GM19025 (cell line): ENCODE measurements around the gene FLAD1.

Experiments
- ATAC-seq: cut with Tn5 transposase; IDR thresholded peaks from one replicate; pipeline ENCODE4 v1.9.1; 2021; ENCODE audit warnings: mild to moderate bottlenecking, low read depth, moderate library complexity; ENCODE audit not compliant: unreplicated experiment

Gene FLAD1

DNA sequence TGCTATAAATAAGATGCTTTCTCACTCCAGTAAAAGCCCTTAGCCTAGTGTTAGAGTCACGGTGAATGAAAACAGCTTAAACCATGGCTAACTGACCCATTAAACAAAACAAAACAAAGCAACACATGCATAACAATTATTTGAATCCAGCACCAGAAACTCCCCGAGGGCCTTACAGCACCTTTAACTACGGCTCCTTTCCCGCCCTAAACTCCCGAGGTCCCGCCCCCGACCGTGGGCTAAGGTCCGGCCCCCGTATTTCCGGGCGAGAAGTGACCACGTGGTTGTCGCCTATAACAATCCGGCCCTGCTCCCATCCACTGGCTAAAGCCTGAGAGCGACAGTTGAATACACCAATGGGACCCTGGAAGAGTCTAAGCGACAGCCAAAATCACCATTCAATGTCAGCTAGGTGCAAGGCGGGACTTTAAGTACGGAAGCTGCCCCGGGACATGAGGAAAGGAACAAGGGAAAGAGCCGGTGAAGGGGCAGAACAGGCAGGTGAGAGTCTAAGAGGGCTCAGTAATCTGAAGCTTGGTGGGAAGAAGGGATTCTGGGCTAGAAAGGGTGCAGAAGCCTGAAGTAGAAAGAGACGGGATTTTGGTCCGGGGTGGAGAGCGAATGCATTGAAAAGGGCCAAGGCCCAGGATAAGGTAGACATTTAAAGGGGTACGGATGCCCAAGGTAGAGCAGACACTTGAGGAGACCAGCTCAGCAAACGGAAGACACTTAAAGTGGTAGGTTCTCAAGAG is at the start of gene FLAD1:
TSS of gene FLAD1 (plus strand) at position 448 of the 752 bp plus-strand sequence. CDS start 351 bp downstream, outside the sequence.
- ATAC-seq = peak; percentile 99

DNA sequence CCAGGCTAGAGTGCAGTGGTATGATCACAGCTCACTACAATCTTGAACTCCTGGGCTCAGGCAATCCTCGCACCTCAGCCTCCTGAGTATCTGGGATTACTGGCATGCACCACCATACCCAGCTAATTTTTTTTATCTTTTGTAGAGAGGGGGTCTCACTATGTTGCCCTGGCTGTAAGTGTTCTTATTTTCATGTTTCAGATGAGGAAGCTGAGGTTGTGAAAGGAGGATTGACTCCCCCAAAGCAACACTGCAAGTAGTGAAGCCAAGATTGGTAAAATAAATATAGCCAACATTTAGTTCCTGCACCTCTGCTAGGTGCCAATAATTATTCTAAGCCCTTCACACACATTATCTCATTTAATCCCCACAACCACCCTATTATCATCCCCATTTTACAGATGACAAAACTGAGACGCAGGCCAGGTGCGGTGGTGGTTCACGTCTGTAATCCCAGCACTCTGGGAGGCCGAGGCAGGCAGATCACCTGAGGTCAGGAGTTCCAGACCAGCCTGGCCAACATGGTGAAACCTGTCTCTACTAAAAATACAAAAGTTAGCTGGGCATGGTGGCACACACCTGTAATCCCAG is 48.7 kb upstream of the FLAD1 start:
- no peak for ATAC-seq

DNA sequence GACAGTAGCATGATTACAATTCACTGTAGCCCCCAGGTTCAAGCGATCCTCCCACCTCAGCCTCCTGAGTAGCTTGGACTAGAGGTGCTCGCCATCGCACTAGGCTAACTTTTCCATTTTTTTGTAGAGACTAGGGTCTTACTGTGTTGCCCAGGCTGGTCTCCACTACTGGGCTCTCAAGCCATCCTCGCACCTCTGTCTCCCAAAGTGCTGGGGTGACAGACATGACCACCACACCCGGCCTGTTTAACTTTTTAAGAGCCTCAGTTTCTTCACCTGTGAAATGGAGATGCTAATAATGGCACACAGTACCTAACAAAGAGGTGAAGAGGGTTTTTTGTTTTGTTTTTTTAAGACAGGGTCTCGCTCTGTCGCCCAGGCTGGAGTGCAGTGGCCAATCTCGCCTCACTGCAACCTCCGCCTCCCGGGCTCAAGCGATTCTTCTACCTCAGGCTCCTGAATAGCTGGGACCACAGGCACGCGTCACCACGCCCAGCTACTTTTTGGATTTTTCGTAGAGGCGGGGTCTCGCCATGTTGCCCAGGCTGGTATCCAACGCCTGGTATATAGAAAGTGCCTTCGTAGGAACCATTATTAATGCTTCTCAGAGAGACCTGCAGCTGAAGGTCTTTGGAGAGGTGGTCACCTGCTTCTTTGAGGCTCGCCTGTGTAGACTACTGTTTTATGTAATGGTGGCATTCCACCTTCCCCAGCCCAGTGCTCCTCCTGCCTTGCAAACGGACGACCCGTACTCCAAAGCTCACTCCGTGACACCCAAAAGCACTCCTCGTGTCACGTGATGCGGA is 47.2 kb upstream of the FLAD1 start:
- ATAC-seq = no peak

DNA sequence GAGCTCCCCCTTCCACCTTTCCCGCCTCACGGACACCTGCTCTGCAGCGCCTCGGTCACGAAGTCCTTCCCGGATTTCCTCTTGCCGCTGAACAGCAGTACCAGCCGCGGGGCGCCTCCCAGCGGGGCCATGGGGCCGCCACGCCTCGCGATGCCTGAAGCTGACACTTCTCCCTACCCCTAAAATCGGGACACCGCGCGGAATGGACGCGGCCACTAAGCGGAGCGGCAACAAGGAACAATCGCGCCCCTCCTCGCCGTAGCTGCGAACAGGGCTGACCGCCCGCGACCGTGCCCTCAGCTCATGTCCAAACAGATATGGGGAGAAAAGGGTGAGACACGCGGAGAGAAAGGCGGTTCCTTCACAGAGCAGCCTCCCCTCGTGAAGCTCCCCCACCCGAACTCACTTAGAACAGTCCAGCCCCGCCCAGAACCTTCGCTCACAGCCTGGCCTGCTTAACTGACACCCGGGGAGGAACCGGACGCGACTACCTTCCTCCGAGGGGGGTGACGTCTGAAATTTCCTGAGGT is 46.5 kb upstream of the FLAD1 start, which contains the start of gene PMVK:
TSS of gene PMVK (minus strand) at position 165 of the 530 bp plus-strand sequence. CDS start at position 131, 34 bp downstream.
- ATAC-seq = peak; percentile 64

DNA sequence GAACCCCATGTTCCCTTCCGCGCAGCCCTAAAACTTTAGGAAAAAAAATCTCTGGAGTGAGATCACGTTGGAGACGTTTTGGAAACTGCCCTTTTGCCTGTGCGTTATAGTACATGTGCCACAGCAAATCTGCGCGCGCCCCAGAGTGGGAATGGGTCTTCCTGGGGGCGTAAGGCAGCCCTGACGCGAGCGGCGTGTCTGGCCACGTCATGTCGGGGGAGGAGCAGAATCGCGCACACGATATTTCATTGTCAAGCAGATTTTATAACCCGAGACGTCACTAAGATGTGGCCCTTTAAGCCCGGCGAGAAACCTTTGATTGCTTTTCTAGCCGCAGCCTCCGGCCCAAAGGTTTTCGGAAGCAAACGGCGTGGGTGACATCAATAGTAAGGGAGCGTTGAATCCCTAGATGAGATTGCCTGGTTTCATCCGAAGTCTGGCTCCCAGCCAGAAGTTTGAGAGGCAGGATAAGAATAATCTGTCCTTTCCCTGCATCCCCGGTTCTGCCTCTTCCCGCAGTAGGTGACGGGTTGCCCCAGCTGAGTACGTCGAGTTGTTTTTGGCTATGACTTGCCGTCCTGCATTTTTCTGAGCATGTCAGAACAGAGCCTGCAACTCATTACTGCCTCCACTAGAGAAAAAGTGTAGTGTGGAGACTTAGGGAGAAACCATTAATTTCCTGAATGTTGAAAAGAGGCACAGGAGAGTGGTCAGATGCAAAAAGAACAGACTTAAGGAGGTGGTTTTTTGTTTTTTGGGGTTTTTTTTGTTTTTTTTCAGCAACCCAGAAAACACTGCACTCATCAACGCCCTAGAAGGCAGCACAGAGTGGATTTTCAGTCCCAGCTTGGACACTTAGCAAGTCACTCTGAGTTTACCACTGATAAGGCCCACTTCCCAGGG is 45.8 kb upstream of the FLAD1 start:
- peak; percentile 47 for ATAC-seq

DNA sequence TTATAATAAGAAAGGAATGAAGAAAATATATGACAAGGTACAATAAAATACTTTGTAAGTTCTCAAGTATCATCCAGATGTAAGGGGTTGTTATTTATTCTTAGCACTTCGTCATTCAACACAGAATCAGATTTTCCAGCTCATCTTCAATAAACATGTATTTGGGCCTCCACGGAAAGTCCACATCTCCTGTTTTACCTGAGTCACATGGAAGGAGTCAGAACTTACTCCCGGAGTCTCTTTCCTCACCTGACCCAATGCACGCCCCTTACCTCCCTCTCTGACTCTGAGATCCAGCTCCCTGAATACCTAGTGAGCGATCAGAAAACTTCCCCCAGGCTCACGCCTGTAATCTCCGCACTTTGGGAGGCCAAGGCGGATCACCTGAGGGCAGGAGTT is 45.2 kb upstream of the FLAD1 start:
- no peak for ATAC-seq

DNA sequence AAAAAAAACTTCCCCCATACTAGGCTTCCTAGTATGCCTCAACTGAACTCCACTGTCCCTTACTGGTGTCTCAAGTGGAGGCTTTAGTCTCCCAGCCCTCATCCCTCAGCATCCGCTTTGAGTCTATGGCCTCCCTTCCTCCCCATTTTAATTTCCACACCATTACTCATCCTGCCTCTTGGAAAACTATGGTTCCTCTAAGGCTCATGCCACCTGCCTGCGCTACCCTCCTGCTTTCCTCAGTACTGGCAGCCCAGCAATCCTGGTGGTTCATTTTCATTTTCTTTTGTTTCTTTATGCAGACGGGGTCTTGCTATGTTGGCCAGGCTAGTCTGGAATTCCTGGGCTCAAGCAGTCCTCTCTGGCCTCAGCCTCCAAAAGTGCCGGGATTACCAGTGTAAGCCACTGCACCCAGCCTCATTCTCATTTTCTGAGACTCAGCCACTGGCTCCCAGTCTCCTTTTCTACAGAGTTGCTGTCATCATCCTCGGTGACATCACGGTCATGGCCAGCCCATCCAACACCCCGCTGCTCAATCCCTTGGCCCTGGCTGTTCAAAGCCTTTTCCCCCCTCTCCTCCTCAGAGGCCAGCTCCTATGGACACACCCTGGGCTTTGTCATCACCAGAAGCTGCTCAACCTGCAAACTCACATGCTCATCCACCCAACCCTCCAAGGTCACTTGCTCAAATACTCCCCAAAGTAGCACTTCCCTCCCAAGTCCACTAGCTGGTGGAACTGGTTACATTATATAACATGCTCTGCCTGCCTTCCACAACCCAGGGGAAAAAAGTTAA is 44.3 kb upstream of the FLAD1 start:
- ATAC-seq = no peak

DNA sequence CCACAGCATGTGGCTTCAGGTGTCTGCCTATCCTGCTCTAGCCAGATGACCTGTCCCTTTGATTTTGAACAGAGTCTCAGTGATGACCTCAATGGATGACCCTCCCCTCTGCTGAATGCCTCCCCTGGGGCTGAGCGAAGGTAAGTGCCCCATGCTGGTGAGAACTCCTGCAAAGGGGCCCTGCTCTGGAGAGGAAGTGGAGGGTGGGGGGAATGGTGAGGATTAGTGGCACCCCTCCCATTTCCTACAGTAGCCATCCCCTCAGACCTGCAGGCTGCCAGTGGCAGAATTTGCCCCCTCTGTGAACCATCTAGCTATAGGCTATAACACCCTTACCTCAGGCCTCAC is 43.0 kb upstream of the FLAD1 start:
- no peak for ATAC-seq

DNA sequence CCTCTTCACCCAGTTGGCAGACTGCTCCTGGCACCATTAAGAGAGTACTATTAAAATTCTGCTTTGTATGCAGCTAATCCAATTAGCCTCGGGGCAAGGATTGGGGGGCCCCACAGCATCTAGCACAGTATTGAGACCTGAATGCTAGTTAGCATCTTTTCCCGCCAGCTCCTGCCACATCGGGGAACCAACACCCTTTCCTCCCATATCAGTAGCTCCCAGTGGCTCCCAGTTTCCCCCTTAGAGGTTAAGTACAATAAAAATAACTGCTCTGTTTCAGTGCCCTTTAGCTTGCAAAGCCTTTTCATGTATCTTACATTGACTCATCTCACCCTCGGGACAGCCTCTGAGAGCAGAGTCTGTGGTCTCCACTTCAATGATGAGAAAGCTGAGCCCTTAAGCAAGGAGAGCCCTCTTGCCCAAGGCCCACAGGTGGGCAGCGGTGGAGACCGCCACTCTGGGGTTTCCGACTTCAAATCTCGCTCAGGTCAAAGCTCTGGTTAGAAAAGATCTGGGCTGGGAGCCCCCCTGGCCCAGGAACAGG is 42.4 kb upstream of the FLAD1 start:
- ATAC-seq = no peak

DNA sequence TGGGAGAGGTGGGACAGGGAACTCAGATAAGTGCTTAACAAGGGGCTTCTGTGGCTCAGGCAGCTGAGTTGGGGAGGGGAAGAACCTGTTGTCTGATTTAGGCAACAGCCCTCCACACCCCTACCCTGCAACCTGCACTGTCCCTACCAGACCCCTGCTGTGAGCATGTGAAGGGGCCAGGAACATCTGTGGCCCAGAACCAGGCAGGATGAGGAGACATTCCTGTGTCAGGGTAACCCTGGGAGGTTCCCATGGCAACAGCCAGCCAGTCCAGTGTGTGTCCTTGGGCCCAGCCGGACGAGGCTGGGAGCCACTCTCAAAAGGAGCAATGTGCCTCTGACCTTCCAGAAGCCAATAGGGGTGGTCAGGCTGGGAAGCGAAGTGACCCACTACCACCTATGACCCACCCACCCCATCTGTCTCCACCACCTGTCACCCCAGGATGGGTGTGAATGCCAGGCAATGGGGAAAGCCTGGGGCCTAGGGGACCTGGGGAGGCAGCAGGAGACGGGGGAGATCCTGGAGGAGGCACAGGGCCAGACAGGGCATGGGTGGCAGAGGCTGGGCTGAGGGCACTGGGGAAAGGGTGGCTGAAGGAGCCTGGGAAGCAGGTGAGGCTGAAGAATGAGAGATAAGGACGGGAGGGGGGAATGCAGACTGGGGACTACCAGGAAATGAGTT is 41.7 kb upstream of the FLAD1 start:
- no peak for ATAC-seq

DNA sequence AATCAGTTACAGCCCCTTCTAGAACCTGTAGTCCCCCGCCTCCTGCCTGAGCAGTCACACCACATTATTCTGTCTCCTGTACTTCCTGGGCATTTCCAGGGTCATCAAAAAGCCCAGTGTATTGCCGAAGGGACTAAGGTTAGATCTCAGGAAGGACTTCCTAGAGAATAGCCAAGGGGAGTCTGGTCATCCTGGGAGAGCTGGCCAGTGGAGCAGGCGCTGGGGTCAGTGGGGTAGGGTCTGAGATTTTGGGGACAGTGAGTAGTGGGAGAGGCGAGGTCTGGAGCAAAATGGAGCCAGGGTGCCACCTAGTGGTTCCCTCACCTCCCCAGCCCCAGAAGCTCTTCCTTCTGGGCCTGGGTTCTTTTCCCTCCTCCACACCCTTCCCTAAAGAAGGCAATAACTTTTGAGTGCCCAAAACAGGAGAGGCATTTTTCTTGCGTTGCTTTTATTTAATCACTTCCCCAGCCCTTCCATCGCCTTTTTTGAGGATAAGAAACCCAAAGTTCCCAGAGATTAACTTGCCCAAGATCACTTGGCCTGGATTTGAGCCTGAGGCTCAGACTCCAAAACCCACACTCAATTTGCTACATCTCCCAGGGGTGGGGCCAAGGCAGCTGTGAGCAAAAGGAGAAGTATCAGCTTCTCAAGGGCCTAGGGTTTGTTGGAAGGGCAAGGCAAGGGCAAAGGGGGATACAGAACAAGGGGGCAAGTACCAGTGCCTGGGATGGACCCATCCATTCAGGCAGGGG is 39.3 kb upstream of the FLAD1 start:
- ATAC-seq = no peak

DNA sequence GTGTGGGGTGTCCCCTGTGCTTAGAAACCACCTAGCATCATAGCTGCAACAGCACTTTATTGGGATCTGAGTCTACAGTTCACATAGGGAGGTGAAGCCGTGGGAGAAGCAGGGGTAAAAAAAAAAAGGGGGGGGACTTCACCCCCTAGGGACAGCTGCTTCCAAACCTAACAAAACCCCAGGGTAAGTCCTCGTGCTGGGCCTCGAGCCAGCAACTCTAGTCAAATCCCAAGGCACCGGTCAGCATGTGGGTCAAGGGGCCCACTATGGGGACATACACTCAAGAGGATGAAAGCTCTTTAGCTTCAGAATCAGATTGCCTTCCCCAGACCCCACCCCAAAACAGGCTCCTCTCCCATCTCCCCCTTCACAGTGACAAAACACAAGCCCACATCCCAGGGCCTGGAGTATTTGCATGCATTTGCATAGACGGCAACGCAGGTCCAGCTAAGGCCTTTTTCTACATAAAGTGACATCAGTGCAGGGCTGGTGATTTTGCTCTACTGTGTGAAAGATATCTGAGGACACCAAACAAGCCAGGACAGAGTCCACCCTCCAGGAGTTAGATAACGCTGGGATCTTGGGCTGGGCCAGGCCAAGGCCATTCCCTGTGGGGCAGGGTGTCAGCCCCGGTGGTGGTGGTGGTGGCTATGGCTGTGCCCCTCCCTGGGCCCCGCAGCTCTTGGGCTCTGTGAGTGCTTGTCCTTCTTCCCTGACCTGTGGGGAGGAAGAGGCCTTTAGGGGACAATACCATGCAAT is 38.6 kb upstream of the FLAD1 start:
- ATAC-seq = no peak

DNA sequence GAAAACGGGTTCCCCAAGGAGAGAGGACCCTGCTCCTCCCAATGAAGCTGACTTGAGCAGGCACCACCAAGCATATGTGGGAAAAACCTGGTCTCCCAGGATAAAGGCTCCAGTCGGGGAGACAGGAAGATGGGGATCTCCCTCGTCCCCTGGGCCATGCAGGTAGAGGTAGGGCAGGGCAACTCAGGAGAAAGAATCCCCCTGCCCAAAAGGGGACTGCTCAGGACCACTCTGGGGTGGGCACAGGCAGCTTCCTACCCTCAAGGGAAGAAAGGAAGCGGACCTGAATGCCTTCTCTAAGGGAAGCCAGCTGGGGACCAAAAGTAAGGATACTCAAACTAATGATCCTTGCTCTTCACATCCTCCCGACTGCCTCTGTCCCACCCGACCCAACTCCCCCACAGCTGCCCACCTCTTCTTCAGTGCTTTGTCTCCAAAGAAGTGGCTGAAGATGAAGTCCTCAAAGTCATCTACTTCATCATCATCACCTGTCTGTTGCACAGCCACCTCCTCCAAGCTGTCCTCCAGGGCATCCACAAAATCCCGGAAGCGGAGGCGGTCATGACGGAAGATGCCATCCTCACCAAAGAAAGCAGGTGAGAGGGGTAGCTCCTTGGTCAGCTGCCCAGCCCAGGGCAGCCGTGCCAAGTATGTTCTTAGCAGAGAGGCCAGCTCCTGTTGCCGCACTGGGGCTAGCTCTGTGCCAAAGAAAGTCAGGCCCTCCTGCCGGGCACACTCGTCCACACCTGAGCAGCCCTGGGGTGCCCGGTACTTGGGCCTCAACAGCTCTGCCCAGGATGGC is 37.8 kb upstream of the FLAD1 start:
- ATAC-seq = no peak

DNA sequence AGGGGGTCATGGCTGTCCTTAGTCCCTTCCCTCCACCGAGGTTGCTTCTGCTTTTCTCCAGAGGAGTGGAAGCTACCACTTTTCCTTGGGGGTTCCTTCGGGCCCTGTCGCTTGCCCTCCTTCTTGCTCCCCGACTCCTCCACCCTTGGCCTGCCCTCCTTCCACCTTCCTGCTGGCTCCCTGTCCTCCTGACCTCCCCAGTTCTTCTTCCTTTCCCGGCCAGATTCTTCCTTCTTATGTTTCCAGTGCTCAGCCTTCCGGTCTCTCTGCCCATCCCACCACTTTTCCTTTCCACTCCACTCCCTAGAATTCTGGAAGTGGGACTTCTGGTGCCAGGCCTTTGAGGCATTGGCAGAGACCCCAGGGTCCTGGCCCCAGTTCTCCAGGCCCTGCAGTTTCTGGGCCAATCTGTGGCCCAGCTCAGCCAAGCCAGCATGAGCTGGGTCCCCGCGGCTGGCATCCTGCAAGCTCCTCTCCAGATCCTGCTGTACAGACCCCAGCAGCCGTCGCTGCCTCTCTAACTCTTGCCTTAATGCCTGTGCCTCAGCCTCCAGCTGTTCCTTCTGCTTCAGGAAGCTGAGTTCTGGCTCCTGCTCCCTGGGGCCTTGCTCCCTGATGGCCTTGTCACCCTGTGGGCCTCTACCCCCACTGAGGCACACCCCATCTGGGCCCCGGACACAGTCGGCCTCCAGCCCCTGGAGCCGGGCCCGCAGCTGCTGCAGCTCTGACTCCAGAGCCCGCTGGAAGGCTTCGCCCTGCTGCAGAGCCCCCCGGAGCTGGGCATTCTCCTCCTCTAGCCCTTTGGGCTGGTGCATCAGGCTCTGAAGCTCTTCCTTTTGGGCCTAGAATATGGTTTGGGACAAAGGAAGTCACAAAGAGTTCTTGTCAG is 36.9 kb upstream of the FLAD1 start:
- ATAC-seq = no peak

DNA sequence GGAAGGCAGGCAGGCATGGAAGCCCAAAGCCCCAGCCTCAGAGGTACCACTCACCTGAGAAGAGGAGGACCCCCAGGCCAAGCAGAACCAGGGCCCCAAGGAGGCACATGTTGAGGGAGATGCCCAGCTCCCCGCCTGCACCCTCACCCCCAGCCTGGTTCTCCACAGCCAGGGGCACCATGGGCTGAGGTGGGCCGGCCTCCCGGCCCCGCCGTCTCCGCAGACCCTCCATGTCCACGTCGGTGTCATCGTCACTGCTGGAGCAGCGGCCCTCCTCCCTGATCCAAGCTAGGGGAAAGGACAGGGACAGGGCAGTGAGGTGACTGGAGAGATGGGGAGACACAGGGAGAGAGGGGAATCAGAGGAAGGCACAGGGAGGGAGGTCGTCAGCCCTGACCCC is 35.1 kb upstream of the FLAD1 start:
- ATAC-seq = no peak
